ENCODE results near the gene GLI2. TPM values are rescaled to one million over a fixed set of nuclear protein-coding genes. Genes with fewer than 3 reads are reported as not detected.

Gene GLI2
- total and polyA plus RNA-seq, 2 of the 13 experiments (the other 11 are each of a cell fraction or from before 2014, with no cell fraction given): not detected

GRCh38 chr2:120697471-120697870 is 38.2 kb upstream of the GLI2 start:
- no TSS peak for BruUV-seq (replicated peaks)
- Histone ChIP-seq H3K27me3 (ENCODE audit: control insufficient read depth in 1 of 2, insufficient read depth in 2 of 2, low read length in 2 of 2) (peaks cover 9 to 66% of the 10 kb centered on the region in 2 experiments), H3K9me3 (ENCODE audit: low read length) (no peaks in the 10 kb centered on the region), H3K4me3 (replicated peaks in 1 of 3; ENCODE audit: insufficient read depth in 1 of 3, low read depth in 2 of 3, low read length in 3 of 3) (no peak overlapping the region), H3K4me2 (ENCODE audit: low read depth, low read length) (no peak overlapping the region), H3K9ac (ENCODE audit: insufficient read depth, low read depth, low read length) (no peak overlapping the region), H4K20me1 (ENCODE audit: insufficient read depth, low read length) (no peaks in the 10 kb centered on the region; the same call in 1 of the 2 replicates), H3K4me1 (ENCODE audit: insufficient read depth, low read length) (no peaks in the 10 kb centered on the region), H2AFZ (ENCODE audit: low read length) (no peak overlapping the region), H3K27ac (ENCODE audit: extremely low read length, insufficient read depth, low read length) (no peak overlapping the region), H3K79me2 (ENCODE audit: insufficient read depth, low read length) (no peaks in the 10 kb centered on the region), H3K36me3 (replicated peaks in 1 of 2; ENCODE audit: control insufficient read depth in 1 of 2, insufficient read depth in 2 of 2, low read length in 2 of 2) (no peaks in the 10 kb centered on the region)
- in situ Hi-C loops (cut with HindIII; ENCODE audit: extremely low pct_ligation_motif_present, low pct_unique_long_range_greater_than_20kb) (loop anchor here (5.0 to 10.0 kb wide), 3 partner anchors 250 to 627 kb away; no protein-coding TSS in a partner anchor), intact Hi-C loops (cut with micrococcal nuclease; ENCODE audit: unreplicated experiment) (no loop called here)
- TF ChIP-seq ZNF816 (CRISPR knock-in tag; IDR thresholded peaks at IDR 0.05; ENCODE audit: borderline replicate concordance) (no peak), ZNF281 (CRISPR knock-in tag; IDR thresholded peaks at IDR 0.05; ENCODE audit: borderline replicate concordance) (no peak), ZNF605 (CRISPR knock-in tag; IDR thresholded peaks at IDR 0.05) (no peak), HOXA9 (CRISPR knock-in tag; IDR thresholded peaks at IDR 0.05; ENCODE audit: borderline replicate concordance) (no peak), NFYC (CRISPR knock-in tag; IDR thresholded peaks at IDR 0.05) (no peak), SMAD9 (CRISPR knock-in tag; IDR thresholded peaks at IDR 0.05) (no peak), ZKSCAN1 (IDR thresholded peaks at IDR 0.05; ENCODE audit: low read length) (no peak), KLF6 (CRISPR knock-in tag; IDR thresholded peaks at IDR 0.05) (no peak), MEF2D (CRISPR knock-in tag; IDR thresholded peaks at IDR 0.05) (no peak), ZNF703 (CRISPR knock-in tag; IDR thresholded peaks at IDR 0.05; ENCODE audit: borderline replicate concordance) (no peak)
- TF ChIP-seq, protein P1, sequence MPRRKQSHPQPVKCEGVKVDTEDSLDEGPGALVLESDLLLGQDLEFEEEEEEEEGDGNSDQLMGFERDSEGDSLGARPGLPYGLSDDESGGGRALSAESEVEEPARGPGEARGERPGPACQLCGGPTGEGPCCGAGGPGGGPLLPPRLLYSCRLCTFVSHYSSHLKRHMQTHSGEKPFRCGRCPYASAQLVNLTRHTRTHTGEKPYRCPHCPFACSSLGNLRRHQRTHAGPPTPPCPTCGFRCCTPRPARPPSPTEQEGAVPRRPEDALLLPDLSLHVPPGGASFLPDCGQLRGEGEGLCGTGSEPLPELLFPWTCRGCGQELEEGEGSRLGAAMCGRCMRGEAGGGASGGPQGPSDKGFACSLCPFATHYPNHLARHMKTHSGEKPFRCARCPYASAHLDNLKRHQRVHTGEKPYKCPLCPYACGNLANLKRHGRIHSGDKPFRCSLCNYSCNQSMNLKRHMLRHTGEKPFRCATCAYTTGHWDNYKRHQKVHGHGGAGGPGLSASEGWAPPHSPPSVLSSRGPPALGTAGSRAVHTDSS (CRISPR knock-in tag; conservative IDR thresholded peaks at IDR 0.05): no peak
- ChIA-PET POLR2A (no interaction called here), CTCF (ENCODE audit: low intra/inter-chr PET ratio, low total read pairs) (interaction anchor here (4.5 to 5.0 kb wide), 2 partner anchors 373 to 383 kb away, joined by 49 to 59 read pairs; no protein-coding TSS in a partner anchor)
- ATAC-seq: no peak
- no peak for DNase-seq (ENCODE audit: low spot score)
- 29% methylated on average over 2 of the region's 2 CpGs for WGBS (ENCODE audit: low lambda C conversion rate)
- FAIRE-seq: no peak
